ENCODE data around the gene QARS1. TPM values are rescaled to one million over a fixed set of nuclear protein-coding genes. Genes with fewer than 3 reads are reported as not detected.

The QARS1 gene
- total RNA-seq, result 217 and 243 TPM in 2 replicates

- intact Hi-C loops (cut with micrococcal nuclease), result loop anchor here (1.0 to 2.0 kb wide), 3 partner anchors 10 to 76 kb away; partner anchors contain the start of genes IMPDH2, QRICH1 and USP19
Measured at GRCh38 chr3:49104427-49105291, at the start of gene QARS1. TSS of gene QARS1 (minus strand) at chr3:49104757. CDS start at chr3:49104733, 24 bp downstream.

DNA sequence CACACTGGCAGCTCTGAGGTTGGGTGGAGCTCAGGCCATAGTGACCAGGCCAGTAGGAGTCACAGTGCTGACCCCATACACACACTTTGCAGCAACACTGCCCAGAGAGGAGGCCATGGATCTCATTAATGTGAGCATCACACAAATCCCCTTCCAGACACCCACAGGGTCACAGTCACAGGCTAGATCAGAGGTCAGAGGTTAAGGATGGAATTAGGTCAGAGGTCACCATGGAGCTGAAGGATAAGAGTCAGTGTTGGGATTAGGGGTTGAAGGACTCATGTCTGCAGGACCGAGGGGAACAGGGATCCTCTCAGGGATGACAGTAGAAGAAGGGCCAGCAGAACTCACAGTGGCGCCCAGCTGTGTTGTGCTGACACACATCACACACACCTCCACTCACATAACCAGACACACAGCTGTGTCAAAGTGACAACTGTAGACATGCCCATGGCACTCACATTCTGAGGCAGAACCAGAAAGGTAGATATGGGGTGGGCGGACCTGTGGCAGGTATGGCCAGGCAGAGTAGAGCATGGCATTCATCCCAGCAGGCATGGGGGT lies 48.9 kb upstream of the QARS1 start:
- intact Hi-C loops (cut with micrococcal nuclease), result no loop called here

GRCh38 chr3:49151610-49152009 lies 47.1 kb upstream of the QARS1 start:
- intact Hi-C loops (cut with micrococcal nuclease), result no loop called here

GRCh38 chr3:49148159-49148558 lies 43.6 kb upstream of the QARS1 start:
- intact Hi-C loops (cut with micrococcal nuclease), result no loop called here

DNA sequence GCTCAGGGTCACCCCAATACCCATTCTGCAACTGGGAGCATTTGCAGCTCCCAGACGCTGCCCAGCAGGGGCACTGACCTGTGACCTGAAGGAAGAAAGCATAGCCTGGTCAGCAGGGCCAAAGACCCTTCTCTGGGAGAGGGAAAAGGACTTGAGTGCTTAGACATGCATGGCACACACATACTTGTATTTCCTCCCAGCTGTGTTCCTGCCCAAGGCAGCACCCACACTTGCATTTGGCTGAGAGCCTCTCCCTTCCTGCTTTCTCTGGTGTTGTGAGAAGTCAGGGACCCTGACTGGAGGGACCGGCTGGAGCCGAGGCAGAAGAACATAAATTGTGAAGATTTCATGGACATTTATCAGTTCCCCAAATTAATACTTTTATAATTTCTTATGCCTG lies 35.5 kb upstream of the QARS1 start:
- intact Hi-C loops (cut with micrococcal nuclease), result no loop called here

DNA sequence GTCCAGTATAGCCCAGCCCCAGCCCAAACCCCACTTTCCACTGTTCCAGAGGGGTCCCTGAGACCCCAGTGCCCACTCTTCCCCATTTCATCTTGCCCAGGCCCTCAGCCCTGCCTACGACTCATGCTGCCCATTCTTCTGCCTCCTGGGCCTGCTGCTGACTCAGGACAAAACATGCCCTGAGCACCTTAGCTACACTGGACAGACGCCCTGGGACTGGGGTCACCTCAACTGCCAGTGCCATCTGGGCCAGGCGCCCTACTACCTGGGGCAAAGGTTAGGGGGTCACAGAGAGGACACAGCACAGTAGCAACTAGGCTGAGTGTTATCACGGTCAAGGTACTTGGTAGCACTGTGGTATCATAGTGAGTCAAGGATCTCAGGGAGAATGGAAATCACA lies 30.9 kb upstream of the QARS1 start:
- intact Hi-C loops (cut with micrococcal nuclease), result no loop called here

DNA sequence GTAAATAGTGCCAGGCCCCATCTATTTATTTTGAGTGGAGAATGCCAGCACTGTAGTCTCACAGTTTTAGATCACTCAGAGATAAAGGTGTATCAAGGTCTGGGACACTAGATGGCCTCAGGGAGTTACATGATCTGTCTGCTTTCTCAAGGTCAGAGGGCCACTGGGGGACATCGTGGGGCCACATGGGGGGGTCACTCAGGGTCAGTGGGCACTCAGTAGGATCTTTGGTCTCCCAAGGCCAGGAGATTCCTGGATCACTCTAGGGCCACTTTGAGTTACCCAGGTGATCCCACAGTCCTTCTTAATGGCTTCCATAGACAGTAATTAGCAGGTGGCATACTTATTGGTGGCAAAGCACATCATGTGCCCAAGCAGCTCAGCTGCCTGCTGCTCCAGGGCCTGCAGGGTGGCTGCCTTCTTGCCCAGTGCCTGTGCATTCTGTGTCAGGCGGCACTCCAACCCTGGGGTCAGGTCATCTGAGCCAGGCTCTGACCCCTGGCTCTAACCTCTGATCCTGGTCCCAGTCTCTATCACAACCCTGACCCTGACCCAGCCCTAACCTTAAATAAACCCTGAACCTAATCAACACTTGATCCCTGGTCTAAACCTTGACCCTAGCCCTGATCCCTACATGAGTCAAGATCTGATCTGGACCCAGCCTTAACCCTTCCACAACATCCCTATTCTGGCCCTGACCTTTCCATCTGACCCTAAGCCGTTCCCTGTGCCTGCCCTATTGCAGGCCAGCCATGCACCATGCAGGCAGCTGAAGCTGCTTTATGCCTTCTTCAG lies 30.1 kb upstream of the QARS1 start:
- intact Hi-C loops (cut with micrococcal nuclease), result no loop called here

DNA sequence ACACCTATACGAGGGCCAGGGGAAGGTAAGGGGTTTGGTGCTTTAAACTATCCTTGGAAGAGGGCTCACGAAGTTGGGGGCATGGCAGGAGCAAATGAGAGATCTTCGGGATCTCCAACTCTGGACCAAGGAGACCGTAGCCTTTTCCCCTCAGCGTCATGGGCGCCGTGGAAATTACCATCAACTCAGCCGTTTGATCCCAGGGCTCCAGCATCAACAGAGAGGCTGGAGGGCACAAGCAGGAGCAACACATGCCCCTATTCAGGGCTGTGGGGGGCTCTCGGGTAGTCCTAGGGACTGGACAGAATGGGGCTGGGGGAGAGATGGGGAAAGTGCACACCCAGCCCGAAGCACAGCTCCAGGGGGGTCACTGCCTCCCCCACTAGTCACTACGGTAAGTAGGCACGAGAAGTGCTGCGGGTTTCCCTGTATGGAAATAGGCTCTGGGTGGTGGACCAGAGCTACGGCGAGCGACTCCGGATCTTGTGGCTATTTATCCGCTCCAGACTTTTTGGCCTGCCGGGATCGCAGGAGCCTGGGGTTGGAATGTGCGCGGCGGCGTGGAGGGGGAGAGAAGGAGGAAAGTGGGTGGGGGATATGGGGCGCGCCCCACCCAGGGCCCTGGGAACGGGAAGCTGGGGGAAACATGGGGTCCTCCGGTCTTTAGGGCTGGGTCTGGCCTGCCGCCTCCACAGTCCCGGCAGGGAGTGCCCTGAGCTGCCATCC lies 28.8 kb upstream of the QARS1 start:
- intact Hi-C loops (cut with micrococcal nuclease), result no loop called here

DNA sequence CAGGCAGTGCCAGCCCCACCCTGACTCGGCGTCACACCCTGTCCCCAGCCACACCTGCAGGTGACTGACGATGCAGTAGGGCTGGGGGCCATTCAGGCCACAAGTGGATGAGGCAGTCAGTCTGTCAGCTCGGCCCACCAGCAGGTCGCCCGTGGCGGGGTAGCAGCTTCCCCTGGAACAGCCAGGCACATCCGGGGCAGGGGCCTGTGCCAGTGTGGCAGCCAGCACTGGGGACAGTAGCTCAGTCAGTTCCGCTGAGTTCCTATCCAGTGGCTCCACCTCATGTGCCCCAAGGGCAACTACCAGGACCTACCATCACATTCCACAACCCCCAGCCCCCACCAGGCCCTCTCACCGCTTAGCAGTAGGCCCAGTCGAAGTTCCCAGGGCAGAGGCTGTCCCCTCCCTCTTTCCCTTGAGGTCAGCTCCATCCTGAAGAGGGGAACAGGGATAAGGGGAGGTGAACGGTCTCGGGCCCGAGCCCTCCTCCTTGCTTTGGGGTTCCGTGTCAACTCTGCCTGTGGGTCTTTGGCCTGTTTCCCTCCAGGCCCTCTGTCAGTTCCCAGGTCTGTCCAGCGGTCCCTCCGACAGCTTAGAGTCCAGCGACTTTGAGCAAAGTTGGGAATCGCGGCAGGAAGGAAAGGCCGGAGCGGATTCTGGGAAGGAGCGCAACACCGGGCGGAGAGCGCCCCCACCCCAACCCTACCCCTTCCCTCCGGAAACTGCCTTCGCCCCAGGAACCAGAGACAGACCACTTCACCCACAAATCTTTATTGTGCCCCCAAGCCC lies 28.1 kb upstream of the QARS1 start, which contains the start of gene LAMB2:
Gene LAMB2, minus strand, starts transcription at position 614 of the 789 bp plus-strand sequence. Its CDS starts 183 bp downstream, at position 431.
- intact Hi-C loops (cut with micrococcal nuclease), result no loop called here

- intact Hi-C loops (cut with micrococcal nuclease), result no loop called here
Measured at GRCh38 chr3:49132073-49132436, 27.5 kb upstream of the QARS1 start.

- intact Hi-C loops (cut with micrococcal nuclease), result no loop called here
Measured at GRCh38 chr3:49131576-49131975, 27.0 kb upstream of the QARS1 start.

- intact Hi-C loops (cut with micrococcal nuclease), result no loop called here
Measured at GRCh38 chr3:49131040-49131439, 26.5 kb upstream of the QARS1 start.

DNA sequence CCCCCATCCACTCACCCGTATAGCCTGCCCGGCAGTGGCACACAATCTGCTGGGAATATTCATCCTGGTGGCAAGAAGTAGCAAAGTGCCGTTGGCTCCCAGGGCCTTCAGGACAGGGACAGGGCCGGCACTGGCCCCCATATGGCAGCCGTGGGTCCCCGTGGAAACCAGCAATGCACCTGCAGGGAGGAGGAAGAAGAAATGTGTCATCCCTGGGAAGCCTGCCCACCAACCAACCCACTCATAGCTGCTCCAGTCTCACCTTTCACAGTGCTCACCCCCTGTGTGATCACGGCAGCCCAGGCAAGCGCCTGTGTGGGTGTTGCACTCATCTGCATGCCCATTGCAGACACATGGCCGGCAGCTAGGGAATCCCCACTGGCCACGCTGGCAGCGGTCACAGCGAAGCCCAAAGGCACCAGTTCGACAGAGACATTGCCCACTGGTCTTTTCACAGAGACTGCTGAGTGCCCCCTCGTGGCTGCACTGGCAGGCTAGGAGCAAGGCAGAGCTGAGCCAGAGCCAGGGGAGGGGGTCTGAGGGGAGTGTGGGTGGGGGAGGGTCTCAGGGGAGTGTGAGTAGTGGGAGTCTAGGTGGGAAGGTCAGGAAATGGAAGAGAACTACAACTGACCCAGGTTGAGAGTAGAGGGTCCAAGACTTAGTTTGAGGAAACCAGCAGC lies 20.6 kb upstream of the QARS1 start:
- intact Hi-C loops (cut with micrococcal nuclease), result no loop called here

GRCh38 chr3:49124203-49124602 lies 19.6 kb upstream of the QARS1 start:
- intact Hi-C loops (cut with micrococcal nuclease), result no loop called here

DNA sequence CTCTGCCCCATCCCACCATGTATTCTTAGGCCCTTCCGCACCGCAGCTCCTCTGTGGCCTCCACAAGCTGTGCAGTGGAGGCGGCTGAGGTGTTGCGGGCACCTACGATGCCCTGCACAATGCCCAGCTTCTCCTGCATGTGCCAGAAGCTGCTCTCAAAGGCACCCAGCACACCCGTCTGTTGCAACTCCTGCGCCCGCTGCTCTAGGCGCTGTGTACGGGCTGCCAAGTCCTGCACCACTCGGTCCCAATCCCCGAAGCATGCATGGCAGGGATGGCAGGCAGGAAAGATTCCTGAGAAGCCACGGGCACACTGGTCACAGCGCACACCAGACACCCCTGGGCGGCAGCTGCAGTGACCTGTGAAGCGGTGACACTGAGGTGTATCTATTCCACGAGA lies 19.1 kb upstream of the QARS1 start:
- intact Hi-C loops (cut with micrococcal nuclease), result no loop called here

- intact Hi-C loops (cut with micrococcal nuclease), result no loop called here
Measured at GRCh38 chr3:49122886-49123545, 18.5 kb upstream of the QARS1 start.

DNA sequence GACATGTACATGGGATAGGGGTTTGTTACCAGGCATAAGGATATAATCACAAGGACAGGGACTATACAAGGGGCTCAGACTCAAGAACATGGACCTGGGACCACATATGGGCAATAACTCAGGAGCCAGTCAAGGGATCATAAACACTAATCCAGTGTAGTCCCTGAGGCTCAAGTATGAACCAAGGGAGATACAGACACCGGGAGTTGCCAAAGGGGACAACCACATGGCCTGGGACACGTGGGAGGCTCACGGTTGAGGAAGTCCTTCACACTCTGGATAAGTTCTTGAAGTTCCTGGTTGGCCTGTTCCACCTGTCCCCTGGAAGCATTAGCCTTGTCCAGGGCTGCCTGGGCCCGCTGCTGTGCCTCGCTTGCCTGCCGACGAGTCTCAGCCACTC lies 17.9 kb upstream of the QARS1 start:
- intact Hi-C loops (cut with micrococcal nuclease), result no loop called here

- intact Hi-C loops (cut with micrococcal nuclease), result no loop called here
Measured at GRCh38 chr3:49122022-49122421, 17.5 kb upstream of the QARS1 start.

- intact Hi-C loops (cut with micrococcal nuclease), result loop anchor here (2.0 kb wide), 2 partner anchors 16 to 50 kb away; partner anchors contain the start of genes KLHDC8B and QARS1
Measured at GRCh38 chr3:49121132-49121736, 16.7 kb upstream of the QARS1 start.

Measured in T-helper 2 cell treated with Interferon-gamma antibody and Interleukin-4, amounts not matched to agents 100 ng/mL and 5 ng/mL, for 36 hours (primary cell).